HG03521 (cell line): ENCODE data around the gene TMEM247.

Experiments
- ATAC-seq: cut with Tn5 transposase; IDR thresholded peaks from one replicate; pipeline ENCODE4 v1.9.1; 2021; ENCODE audit warnings: mild to moderate bottlenecking, moderate library complexity; ENCODE audit not compliant: unreplicated experiment

Gene TMEM247

GRCh38 chr2:46479265-46479664 is at the start of gene TMEM247:
Gene TMEM247 (plus strand): TSS chr2:46479565.
- no peak for ATAC-seq

- ATAC-seq, result no peak
Observed at GRCh38 chr2:46430413-46430812, 49.0 kb upstream of the TMEM247 start.

- ATAC-seq, result no peak
Observed at GRCh38 chr2:46430992-46431391, 48.4 kb upstream of the TMEM247 start.

GRCh38 chr2:46431481-46432235 is 47.7 kb upstream of the TMEM247 start:
- ATAC-seq, result no peak

DNA sequence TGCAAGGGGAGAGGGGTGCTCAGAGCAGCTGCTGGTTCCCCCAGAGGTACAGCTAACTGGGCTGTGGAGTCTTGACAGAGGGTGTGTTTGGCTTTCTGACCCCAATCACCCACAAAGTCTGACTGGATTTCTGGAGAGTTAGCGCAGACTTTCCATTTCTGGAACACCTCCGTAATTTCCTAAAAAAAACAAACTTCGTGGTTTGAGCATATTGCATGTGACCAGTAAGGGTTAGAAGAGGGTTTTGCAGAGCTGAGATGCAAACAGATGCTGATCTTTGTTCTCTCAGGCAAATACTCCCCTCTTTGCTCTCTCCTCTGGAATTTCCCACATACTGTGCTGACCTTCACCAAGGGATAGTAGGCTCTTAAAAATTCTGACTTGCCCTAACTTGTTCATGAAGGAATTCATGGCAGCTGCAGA is 44.5 kb upstream of the TMEM247 start:
- ATAC-seq, result no peak

GRCh38 chr2:46435353-46435752 is 44.0 kb upstream of the TMEM247 start:
- ATAC-seq, result no peak

DNA sequence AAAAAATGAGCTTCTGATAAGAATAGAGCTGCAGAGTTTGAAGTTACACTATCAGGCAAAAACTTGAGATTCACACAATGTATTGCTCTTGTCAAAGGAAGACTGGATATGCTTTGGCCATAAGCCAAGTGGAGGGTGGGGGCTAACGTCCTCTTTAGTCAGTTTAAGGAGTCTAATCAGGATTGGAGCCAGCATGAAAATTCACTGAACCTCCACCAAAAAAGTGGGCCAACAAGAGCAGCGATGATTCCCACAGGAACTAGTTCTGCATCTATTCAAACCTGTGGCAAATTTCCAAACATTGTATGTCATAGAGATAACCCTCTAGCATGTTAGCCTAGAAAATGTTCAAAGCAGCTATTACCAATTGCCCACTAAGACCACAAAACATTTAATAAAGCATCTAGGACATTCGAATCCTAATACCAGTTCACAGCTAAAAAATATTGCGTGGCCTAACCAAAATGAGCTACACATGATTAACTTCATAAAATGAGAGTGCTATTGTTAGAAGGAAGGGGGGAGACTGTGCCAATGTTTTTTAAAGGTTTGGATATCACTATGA is 43.5 kb upstream of the TMEM247 start:
- ATAC-seq, result no peak

DNA sequence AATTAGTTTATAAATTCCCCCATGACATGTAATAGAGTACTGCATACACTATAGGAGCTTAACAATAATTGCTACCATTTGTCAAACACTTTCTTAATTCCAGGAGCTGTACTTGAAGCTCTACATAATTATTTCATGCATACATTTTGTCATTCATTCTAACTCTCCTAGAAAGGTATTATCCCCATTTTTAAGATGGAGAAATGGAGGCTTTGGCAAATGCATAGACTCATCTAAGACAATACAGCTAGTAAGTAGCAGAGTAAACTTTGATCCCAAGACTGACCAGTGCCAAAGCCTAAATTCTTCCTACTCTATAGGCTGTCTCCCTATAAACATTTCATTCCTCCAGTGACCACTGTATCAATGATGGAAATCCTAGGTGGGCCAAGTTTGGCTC is 42.6 kb upstream of the TMEM247 start:
- ATAC-seq, result no peak

GRCh38 chr2:46438102-46438501 is 41.3 kb upstream of the TMEM247 start:
- no peak for ATAC-seq

- ATAC-seq, result no peak
Observed at GRCh38 chr2:46438794-46439193, 40.6 kb upstream of the TMEM247 start.

GRCh38 chr2:46439582-46439981 is 39.8 kb upstream of the TMEM247 start:
- no peak for ATAC-seq

- ATAC-seq, result no peak
Observed at GRCh38 chr2:46441838-46442712, 37.3 kb upstream of the TMEM247 start.

DNA sequence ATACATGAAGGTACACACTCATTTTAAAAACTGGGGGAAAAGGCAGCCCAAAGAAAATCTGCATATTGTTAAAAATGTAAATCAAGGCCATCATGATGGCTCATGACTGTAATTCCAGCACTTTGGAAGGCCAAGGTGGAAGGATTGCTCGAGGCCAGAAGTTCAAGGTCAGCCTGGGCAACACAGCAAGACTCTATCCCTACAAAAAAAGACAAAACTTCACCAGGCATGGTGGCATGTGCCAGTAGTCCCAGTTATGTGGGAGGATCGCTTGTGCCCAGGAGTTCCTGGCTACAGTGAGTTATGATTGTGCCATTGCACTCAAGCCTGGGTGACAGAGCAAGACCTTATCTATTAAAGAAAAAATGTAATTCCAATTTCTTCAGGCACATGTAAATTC is 34.6 kb upstream of the TMEM247 start:
- no peak for ATAC-seq

DNA sequence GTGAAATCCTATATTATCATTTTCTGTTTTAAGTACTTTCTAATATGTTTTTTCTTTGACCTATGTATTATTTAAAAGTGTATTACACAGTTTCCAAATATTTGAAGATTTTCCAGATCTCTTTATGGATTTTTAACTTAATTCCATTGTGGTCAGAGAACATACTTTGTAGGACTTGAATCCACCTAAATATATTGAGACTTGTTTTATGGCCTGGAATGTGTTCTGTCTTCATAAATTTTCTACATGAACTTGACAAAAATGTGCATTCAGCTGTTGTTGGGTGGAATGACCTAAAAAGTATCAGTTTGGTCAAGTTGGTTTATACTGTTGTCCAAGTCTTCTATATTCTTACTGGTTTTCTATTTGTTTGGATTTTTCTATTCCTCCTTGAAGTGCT is 33.8 kb upstream of the TMEM247 start:
- no peak for ATAC-seq

DNA sequence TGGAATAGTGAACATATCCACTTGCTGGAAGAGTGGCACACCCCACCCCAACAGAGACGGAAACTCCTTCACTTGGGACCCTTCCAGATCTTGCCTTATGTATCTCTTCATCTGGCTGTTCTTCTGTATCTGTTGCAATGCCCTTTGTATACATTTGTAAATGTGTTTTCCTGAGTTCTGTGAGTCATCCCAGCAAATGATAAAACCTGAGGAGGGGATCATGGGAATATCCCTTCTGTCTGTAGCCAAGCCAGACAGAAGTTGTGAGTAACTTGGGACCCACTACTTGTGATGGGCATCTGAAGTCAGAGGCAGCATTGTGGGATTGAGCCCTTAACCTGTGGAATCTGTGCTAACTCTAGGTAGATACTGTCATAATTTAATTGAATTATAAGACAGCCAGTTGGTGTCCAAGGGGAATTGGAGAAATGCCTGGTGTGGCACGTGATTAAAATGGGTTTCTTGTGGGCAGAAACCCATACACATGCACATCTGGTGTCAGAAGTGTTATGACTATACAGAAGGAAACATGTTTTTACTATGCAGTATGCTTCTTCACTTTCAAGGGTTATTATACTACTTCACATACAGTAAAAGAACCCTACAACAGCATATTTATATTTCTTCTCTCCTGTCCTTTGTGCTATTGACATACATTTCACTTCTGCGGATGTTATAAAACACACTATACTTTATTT is 32.3 kb upstream of the TMEM247 start:
- no peak for ATAC-seq

GRCh38 chr2:46447649-46448048 is 31.7 kb upstream of the TMEM247 start:
- ATAC-seq, result no peak

DNA sequence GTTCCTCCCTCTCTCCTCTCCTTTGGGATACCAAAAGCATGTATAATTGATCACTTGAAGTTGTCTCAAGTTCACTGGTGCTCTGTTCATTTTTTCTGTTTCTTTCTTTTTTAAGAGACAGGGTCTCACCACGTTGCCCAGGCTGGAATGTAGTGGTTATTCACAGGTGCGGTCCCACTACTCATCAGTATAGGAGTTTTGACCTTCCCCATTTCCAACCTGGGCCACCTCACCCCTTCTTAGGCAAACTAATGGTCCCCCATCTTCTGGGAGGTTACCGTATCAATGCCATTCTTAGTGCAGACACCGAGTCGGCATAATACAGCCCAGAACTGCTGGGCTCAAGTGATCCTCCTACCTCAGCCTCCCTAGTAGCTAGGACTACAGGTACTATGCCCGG is 31.3 kb upstream of the TMEM247 start:
- no peak for ATAC-seq

GRCh38 chr2:46448641-46449040 is 30.7 kb upstream of the TMEM247 start:
- ATAC-seq, result no peak

DNA sequence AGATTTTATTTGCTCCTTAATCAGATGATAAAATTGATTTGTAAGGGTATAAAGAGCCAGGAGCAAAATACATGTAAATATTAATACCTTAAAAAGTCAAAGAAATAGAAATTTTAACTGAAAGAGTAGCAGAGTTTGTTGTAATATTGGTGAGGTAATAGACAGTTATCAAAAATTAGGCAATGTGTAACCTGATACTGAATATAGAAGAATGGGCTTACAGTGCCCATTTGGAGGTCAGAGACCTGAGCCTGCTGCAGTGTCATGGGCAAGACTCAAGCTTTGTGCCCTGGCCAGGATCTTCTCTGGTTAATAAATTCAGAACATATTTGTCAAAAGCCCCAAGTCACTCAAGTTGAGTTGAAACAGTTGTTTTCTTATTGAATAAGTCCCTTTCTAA is 29.7 kb upstream of the TMEM247 start:
- no peak for ATAC-seq

GRCh38 chr2:46451131-46451711 is 28.1 kb upstream of the TMEM247 start:
- no peak for ATAC-seq

- ATAC-seq, result no peak
Observed at GRCh38 chr2:46456789-46457188, 22.6 kb upstream of the TMEM247 start.
